GM21786 (cell line): ENCODE data around the gene PSMD8.
"Not testable (repeated sequence)": the region's sequence is repeated elsewhere in the genome, so short reads cannot be mapped to it uniquely, and the experiment has no call there.

Experiments used
- ATAC-seq: cut with Tn5 transposase; IDR thresholded peaks from one replicate; pipeline ENCODE4 v1.9.1; 2021; ENCODE audit not compliant: unreplicated experiment

PSMD8 gene

GRCh38 chr19:38361633-38362075 lies 12.7 kb upstream of the PSMD8 start:
- no peak for ATAC-seq

GRCh38 chr19:38362076-38362945 lies 12.1 kb upstream of the PSMD8 start:
- no peak for ATAC-seq

GRCh38 chr19:38362946-38363688 lies 11.3 kb upstream of the PSMD8 start:
- ATAC-seq, result not testable (repeated sequence)

- ATAC-seq, result no peak
Measured at GRCh38 chr19:38367041-38367440, 7.3 kb upstream of the PSMD8 start.

- no peak for ATAC-seq
Measured at GRCh38 chr19:38369584-38369983, 4.8 kb upstream of the PSMD8 start.

- ATAC-seq, result no peak
Measured at GRCh38 chr19:38370299-38370698, 4.1 kb upstream of the PSMD8 start.

GRCh38 chr19:38371081-38371480 lies 3.3 kb upstream of the PSMD8 start:
- ATAC-seq, result no peak

- ATAC-seq, result no peak
Measured at GRCh38 chr19:38373907-38374331, 452 bp upstream of the PSMD8 start.

- no peak for ATAC-seq
Measured at GRCh38 chr19:38375098-38375493, 725 bp downstream of the PSMD8 start.

GRCh38 chr19:38375748-38376147 lies 1.4 kb downstream of the PSMD8 start:
- ATAC-seq, result no peak

- no peak for ATAC-seq
Measured at GRCh38 chr19:38376576-38376975, 2.2 kb downstream of the PSMD8 start.

- no peak for ATAC-seq
Measured at GRCh38 chr19:38377052-38377451, 2.7 kb downstream of the PSMD8 start.

GRCh38 chr19:38378866-38379265 lies 4.5 kb downstream of the PSMD8 start:
- no peak for ATAC-seq

GRCh38 chr19:38381138-38381537 lies 6.8 kb downstream of the PSMD8 start:
- ATAC-seq, result no peak

GRCh38 chr19:38383184-38383583 lies 8.8 kb downstream of the PSMD8 start:
- no peak for ATAC-seq

- no peak for ATAC-seq
Measured at GRCh38 chr19:38383743-38384142, 9.4 kb downstream of the PSMD8 start.

- no peak for ATAC-seq
Measured at GRCh38 chr19:38384209-38385027, 10.0 kb downstream of the PSMD8 start.

GRCh38 chr19:38385057-38385803 lies 10.9 kb downstream of the PSMD8 start:
- no peak for ATAC-seq

GRCh38 chr19:38385804-38386257 lies 11.5 kb downstream of the PSMD8 start:
- ATAC-seq, result no peak

- ATAC-seq, result no peak
Measured at GRCh38 chr19:38386300-38386970, 12.1 kb downstream of the PSMD8 start.
